Stomach (tissue), 9 donors: ENCODE data around the gene MVP. TPM values are rescaled to one million over a fixed set of nuclear protein-coding genes. Genes with fewer than 3 reads are reported as not detected.
"Not testable (repeated sequence)": the region's sequence is repeated elsewhere in the genome, so short reads cannot be mapped to it uniquely, and the experiment has no call there.

Experiments used
- DNase-seq, 2 donors: peaks; one replicate each; pipeline versions ENCODE4 v3.0.0 to v3.0.0-alpha.2; 2013 to 2019
- H3K27ac ChIP-seq, 5 donors: fragments of 200-600 bp in 4 of 5; sonication (generic) in 4 of 5; one replicate each; pipeline ENCODE4 v1.5.1; 2013 to 2019; ENCODE audit warnings: mild to moderate bottlenecking in 1 of 5, moderate library complexity in 1 of 5
- H3K27me3 ChIP-seq, 3 donors: fragments of 200-600 bp; sonication (generic); one replicate each; pipeline ENCODE4 v1.5.1; 2017 to 2019; ENCODE audit warnings: mixed run types in 1 of 3
- H3K36me3 ChIP-seq, 4 donors: fragments of 200-600 bp; sonication (generic); 1 replicate in 3 of 4; 2 replicates in 1 of 4; pipeline ENCODE4 v1.5.1; 2016 to 2019
- H3K4me1 ChIP-seq, 4 donors: fragments of 200-600 bp; sonication (generic); one replicate each; pipeline ENCODE4 v1.5.1; 2016 to 2019
- H3K4me3 ChIP-seq, 4 donors: fragments of 200-600 bp; sonication (generic) in 3 of 4; one replicate each; pipeline ENCODE4 v1.5.1; 2016 to 2019; ENCODE audit warnings: mild to moderate bottlenecking in 1 of 4
- H3K9me3 ChIP-seq, 4 donors: fragments of 200-600 bp; sonication (generic); one replicate each; pipeline ENCODE4 v1.5.1; 2016 to 2019
- CTCF ChIP-seq, 7 experiments: fragments of 450-650 bp in 4 of 7; fragments of 200-600 bp in 3 of 7; sonication (generic) in 3 of 7; IDR thresholded peaks; one replicate each; pipeline ENCODE4 v1.5.1; 2016 to 2019; ENCODE audit warnings: antibody characterized with exemption in 7 of 7, control low read depth in 2 of 7, mild to moderate bottlenecking in 1 of 7
- EP300 ChIP-seq: sonication (generic); formaldehyde crosslinking; IDR thresholded peaks from one replicate; pipeline ENCODE4 v1.6.1; 2017; ENCODE audit warnings: antibody characterized with exemption
- POLR2A ChIP-seq, 4 donors: fragments of 450-650 bp; IDR thresholded peaks; one replicate each; pipeline ENCODE4 v1.6.1; 2016; ENCODE audit warnings: antibody characterized with exemption in 4 of 4, control low read depth in 2 of 4, mild to moderate bottlenecking in 1 of 4, moderate library complexity in 1 of 4
- POLR2AphosphoS5 ChIP-seq, 3 donors: sonication (generic); formaldehyde crosslinking; IDR thresholded peaks; one replicate each; pipeline ENCODE4 v1.6.1; 2016; ENCODE audit warnings: antibody characterized with exemption in 3 of 3
- WGBS, 5 donors: extraction: QIAGEN DNeasy Blood & Tissue Kit in 3 of 5; methylation state at CpG; one replicate each; pipeline versions ENCODE4 v1.1.5 to v1.1.7; 2013 to 2018; 5-methylcytosine and 5-hydroxymethylcytosine counted together
- intact Hi-C: fragments of 100-400 bp; cut with DNase I; formaldehyde crosslinking; loops from one replicate; pipeline ENCODE4 v1.15.1; 2023; ENCODE audit warnings: low total_unique reads
- polyA plus RNA-seq, 3 donors: library from polyadenylated mRNA; stranded (reverse); fragments of 200-250 nt; gene quantifications; one replicate each; pipeline ENCODE4 v1.2.3, GENCODE V29; 2013
- total RNA-seq, 5 donors: library from RNA; depleted of rRNA; stranded (reverse); fragments of >200 nt; gene quantifications; one replicate each; pipeline versions ENCODE4 v1.1.0 to v1.2.3, GENCODE V29; 2014 to 2016
- donor health status: healthy with polysubstance abuse.
- donor health status: Bipolar disorder and iron deficiency.
- donor health status: healthy.

Gene MVP
- total and polyA plus RNA-seq, 8 donors: 92.2 to 453 (median 133) TPM

DNA sequence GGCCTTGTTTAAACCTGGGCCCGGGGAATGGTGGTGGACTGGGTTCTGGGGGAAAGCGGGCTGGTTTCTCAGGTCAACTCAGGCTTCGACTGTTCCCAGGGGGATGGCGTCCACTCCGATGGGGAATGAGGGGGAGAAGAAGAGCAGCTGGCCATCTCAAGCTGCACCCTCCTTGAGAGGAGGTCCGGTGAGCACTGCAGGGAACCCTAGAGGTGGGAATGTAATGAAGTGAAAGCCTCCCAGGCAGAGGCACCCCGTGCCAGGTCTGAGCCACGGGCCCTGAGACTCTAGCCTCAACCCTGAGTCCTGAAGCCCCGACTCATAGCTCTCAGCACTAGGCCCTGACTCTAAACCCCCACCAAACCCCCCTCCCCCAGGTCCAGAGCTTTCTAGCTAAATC, 43.9 kb downstream of the MVP start:
- intact Hi-C loops: loop anchor here (10.0 kb wide), 1 partner anchor 161 kb away; the partner anchor contains the start of gene C16orf92
- Histone ChIP-seq H3K36me3 (peaks cover 14 to 22% (median 20%) of the 10 kb centered on the region in 4 donors), H3K9me3 (no peaks in the 10 kb centered on the region), H3K27me3 (no peaks in the 10 kb centered on the region), H3K4me1 (peaks cover 15 to 37% (median 29%) of the 10 kb centered on the region in 4 donors), H3K27ac (no peak overlapping the region), H3K4me3 (no peak overlapping the region)
- DNase-seq: no peak
- 80 to 86% (median 83%) methylated on average over 9 of the region's 9 CpGs for whole genome bisulfite sequencing, 5 donors
- TF ChIP-seq CTCF (IDR thresholded peaks at IDR 0.05) (no peak), POLR2A (IDR thresholded peaks at IDR 0.05) (no peak), EP300 (no peak), POLR2AphosphoS5 (IDR thresholded peaks at IDR 0.05) (no peak)

- no peaks in the 10 kb centered on the region for H3K9me3 ChIP-seq
- H3K36me3 ChIP-seq: no peaks in the 10 kb centered on the region
Observed at GRCh38 chr16:29868396-29869009, 48.2 kb downstream of the MVP start.

DNA sequence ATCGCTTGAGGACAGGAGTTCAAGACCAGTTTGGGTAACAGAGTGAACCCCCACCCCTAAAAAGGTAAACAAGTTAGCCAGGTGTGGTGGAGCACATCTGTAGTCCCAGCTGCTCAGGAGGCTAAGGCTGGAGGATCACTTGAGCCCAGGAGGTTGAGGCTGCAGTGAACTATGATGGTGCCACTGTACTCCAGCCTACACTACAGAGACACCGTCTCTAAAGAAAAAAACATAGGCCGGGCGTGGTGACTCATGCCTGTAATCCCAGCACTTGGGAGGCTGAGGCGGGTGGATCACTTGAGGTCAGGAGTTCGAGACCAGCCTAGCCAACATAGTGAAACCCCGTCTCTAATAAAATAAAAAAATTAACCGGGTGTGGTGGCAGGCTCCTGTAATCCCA, 48.8 kb downstream of the MVP start:
- WGBS, 5 donors: 86 to 92% (median 88%) methylated on average over 8 of the region's 8 CpGs
- H3K4me1 ChIP-seq, H3K36me3 ChIP-seq, DNase-seq, H3K27ac ChIP-seq, H3K27me3 ChIP-seq, H3K9me3 ChIP-seq, H3K4me3 ChIP-seq: not testable (repeated sequence)
- intact Hi-C loops: loop anchor here (10.0 kb wide), 1 partner anchor 156 kb away; the partner anchor contains the start of gene C16orf92

More at GRCh38 chr16:29868396-29869009, 48.2 kb downstream of the MVP start:
- Histone ChIP-seq H3K27ac (no peak overlapping the region), H3K4me1 (peaks cover 0 to 5% (median 4%) of the 10 kb centered on the region in 4 donors), H3K27me3 (no peaks in the 10 kb centered on the region), H3K4me3 (no peak overlapping the region)
- 66 to 72% (median 71%) methylated on average over 8 of the region's 8 CpGs for WGBS, 5 donors
- intact Hi-C loops: loop anchor here (10.0 kb wide), 1 partner anchor 156 kb away; the partner anchor contains the start of gene C16orf92
- TF ChIP-seq CTCF (IDR thresholded peaks at IDR 0.05): no peak
- DNase-seq: no peak

GRCh38 chr16:29871822-29872546, 51.7 kb downstream of the MVP start:
- TF ChIP-seq POLR2A (IDR thresholded peaks at IDR 0.05) (no peak), CTCF (IDR thresholded peaks at IDR 0.05) (no peak), POLR2AphosphoS5 (IDR thresholded peaks at IDR 0.05) (no peak), EP300 (no peak)
- DNase-seq: no peak
- Histone ChIP-seq H3K4me1 (peaks cover 0 to 8% (median 5%) of the 10 kb centered on the region in 4 donors), H3K36me3 (no peaks in the 10 kb centered on the region), H3K27me3 (peaks cover 0 to 22% (median 10%) of the 10 kb centered on the region in 3 donors), H3K9me3 (no peaks in the 10 kb centered on the region), H3K27ac (no peak overlapping the region), H3K4me3 (no peak overlapping the region)
- 88 to 96% (median 93%) methylated on average over 10 to 16 of the region's 16 CpGs for WGBS, 5 donors
- intact Hi-C loops: no loop called here

DNA sequence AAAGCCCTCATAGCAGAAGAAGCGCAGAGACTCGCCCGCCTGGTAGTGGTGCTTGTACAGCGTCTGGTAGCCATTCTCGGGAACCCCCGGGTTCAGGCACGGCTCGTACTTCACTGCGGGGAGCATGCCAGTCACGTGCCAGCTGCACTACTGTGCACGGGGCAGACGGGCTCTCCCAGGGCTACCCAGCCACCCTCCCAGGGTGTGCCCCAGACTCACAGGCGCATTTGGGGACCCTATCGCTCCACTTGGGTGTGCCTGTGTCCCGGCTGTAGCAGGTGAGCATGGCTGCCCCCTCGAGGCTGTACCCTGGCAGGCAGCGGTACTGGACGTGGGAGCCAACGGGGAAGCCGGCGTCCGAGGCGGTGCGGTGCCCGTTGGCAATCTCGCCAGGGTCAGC, 53.1 kb downstream of the MVP start:
- TF ChIP-seq CTCF (IDR thresholded peaks at IDR 0.05): no peak
- no peak for TF ChIP-seq POLR2A (IDR thresholded peaks at IDR 0.05)
- TF ChIP-seq POLR2AphosphoS5 (IDR thresholded peaks at IDR 0.05): no peak
- TF ChIP-seq EP300: no peak
- Histone ChIP-seq H3K4me3 (no peak overlapping the region), H3K27ac (no peak overlapping the region), H3K4me1 (peaks cover 0 to 13% (median 9%) of the 10 kb centered on the region in 4 donors), H3K27me3 (peaks cover 0 to 35% (median 19%) of the 10 kb centered on the region in 3 donors), H3K9me3 (no peaks in the 10 kb centered on the region), H3K36me3 (no peaks in the 10 kb centered on the region)
- no peak for DNase-seq
- intact Hi-C loops: no loop called here
- WGBS, 5 donors: 92 to 96% (median 94%) methylated on average over 21 to 26 of the region's 26 CpGs
